ENCODE measurements around the gene ST3GAL6.

GRCh38 chr3:98817547-98818041 is 54.5 kb downstream of the ST3GAL6 start:
- peak in 1 of 4 donors; percentile 6 for TF ChIP-seq POLR2AphosphoS5 (IDR thresholded peaks at IDR 0.05)
- peak; percentile 47 to 80 (median 72) for TF ChIP-seq CTCF (IDR thresholded peaks at IDR 0.05)

Measured in sigmoid colon (tissue), 4 donors.